Measurements from ENCODE around the gene DTNB. TPM values are rescaled to one million over a fixed set of nuclear protein-coding genes. Genes with fewer than 3 reads are reported as not detected.
"Not testable (repeated sequence)": the region's sequence is repeated elsewhere in the genome, so short reads cannot be mapped to it uniquely, and the experiment has no call there.

DTNB gene
- total RNA-seq (2014; rRNA removed; shearing (Covaris generic)), result 7.7 and 11.1 TPM in 2 replicates

DNA sequence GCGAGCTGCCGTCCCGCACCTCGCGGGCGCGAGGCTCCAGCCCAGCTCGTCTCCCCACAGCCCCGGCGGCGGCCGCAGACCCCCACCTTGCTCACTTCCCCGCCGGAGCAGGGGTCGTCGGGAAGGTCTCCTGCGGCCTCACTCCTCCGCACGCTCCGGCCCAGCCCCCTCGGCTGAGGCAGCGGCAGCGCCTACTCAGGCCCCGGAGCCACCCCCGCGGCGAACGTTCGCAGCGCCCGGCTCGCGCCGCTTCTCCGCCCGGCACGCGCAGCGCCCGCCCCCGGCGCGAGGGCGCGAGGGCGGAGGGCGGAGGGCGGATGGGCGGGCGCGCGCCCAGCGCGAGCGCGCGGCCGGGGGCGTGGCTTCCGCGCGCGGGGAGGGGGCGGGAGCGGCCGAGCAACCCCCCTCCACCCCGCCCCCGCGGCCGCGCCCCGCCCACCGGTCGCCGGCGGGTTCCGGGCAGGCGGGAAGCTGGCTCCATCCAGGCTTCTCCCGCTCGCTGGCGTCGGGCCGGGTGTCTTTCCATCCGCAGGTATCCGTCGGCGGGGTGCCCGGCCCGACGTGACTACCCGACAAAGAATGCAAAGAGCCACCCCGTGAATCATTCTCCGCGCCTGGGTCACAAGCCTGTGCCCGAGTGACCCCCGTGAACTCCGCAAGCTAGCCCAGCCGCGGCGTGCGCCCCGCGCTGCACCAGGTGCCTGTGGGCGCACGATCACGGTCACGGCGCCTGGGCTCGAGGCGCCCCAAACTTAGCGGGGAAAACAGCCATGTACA lies at the start of gene DTNB:
TSS of gene DTNB (minus strand) at position 278 of the 777 bp plus-strand sequence. CDS start 20,917 bp downstream, outside the sequence.
- DNase-seq (ENCODE audit: low spot score), result peak; percentile 70

DNA sequence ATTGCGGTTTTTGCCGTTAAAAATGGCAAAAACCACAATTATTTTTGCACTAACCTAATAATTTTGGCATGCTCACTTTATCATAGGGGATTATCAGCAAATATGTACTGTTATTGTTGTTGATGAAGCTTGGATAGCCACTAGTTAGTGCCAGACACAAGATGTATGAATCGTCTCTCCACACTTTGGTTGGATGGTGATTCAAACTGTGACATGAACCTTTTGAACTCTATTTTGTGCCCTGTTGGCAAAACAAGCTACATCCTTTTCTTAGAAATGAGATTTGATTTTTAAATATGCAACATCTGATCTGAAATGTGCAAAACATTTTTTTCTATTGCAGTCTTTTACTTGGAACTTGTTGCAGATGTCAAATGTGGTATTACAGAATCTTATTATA lies 48.8 kb upstream of the DTNB start:
- no peak for DNase-seq (ENCODE audit: low spot score)

- DNase-seq (ENCODE audit: low spot score), result no peak
Observed at GRCh38 chr2:25720575-25720974, 47.2 kb upstream of the DTNB start.

- DNase-seq (ENCODE audit: low spot score), result peak; percentile 21
Observed at GRCh38 chr2:25714740-25715139, 41.4 kb upstream of the DTNB start.

DNA sequence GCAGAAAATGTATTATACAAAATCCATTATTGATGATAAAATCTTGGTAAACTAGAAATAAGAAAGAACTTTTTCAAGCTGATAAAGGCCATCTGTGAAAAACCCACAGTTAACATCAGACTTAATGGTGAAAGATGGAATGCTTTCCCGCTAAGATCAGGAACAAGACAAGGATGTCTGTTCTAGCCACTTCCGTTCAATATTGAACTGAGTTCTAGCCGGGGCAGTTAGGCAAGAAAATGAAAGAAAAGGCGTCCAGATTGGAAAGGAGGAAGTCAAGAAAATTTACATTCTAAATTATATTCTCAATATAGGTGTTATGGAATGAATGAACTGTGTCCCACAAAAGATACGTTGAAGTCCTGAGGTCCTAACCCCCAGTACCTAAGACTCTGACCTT lies 39.1 kb upstream of the DTNB start:
- no peak for DNase-seq (ENCODE audit: low spot score)

- no peak for DNase-seq (ENCODE audit: low spot score)
Observed at GRCh38 chr2:25711675-25712354, 38.4 kb upstream of the DTNB start.

GRCh38 chr2:25710750-25711149 lies 37.4 kb upstream of the DTNB start:
- DNase-seq (ENCODE audit: low spot score), result no peak

- DNase-seq (ENCODE audit: low spot score), result no peak
Observed at GRCh38 chr2:25709349-25709748, 36.0 kb upstream of the DTNB start.

- no peak for DNase-seq (ENCODE audit: low spot score)
Observed at GRCh38 chr2:25707927-25708590, 34.7 kb upstream of the DTNB start.

DNA sequence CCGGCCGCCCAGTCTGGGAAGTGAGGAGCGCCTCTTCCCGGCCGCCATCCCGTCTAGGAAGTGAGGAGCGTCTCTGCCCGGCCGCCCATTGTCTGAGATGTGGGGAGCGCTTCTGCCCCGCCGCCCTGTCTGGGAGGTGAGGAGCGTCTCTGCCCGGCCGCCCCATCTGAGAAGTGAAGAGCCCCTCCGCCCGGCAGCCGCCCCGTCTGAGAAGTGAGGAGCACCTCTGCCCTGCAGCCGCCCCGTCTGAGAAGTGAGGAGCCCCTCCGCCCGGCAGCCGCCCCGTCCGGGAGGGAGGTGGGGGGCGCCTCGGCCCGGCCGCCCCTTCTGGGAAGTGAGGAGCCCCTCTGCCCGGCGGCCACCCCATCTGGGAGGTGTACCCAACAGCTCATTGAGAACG lies 32.2 kb upstream of the DTNB start:
- DNase-seq (ENCODE audit: low spot score), result not testable (repeated sequence)

GRCh38 chr2:25701801-25702200 lies 28.4 kb upstream of the DTNB start:
- DNase-seq (ENCODE audit: low spot score), result no peak

DNA sequence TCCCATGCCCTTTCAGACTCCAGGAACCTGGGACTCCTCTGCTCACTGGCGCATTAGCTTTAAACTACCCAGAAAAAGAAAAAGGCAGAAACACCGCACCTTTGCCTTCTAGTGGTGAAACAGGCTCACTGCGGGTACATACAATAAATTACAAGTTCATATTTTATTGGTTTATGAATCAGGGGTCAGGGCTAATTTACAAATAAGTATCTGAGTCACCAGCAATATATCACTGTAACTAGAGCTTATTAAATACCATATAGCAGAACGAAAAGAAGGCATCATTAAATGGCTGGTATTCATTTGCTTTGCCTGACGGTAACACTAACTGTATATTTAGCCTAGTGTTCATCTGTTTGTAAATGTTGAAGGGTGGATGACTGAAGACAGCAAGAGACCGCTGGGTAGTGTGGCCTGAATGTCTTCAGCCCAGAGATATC lies 26.9 kb upstream of the DTNB start:
- peak; percentile 77 for DNase-seq (ENCODE audit: low spot score)

DNA sequence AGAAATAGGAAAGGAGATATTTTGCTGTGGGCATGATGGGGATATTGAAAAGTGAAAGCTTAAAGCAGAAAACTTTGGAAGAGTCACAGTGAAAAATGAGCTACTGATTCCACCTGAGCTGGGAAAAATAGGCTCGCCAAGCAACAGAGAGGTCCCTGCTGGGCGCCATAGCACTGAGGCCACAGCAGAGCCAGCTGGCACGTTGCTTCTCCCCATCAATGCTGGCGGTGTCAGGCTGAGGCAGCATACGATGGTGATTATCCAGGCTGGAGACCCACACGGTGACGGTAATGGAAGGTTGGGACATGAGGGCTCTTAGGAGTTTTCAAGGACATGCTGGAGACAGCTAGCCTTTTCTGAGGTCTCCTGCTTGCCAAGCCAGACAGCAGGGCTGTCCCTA lies 25.8 kb upstream of the DTNB start:
- DNase-seq (ENCODE audit: low spot score), result no peak

DNA sequence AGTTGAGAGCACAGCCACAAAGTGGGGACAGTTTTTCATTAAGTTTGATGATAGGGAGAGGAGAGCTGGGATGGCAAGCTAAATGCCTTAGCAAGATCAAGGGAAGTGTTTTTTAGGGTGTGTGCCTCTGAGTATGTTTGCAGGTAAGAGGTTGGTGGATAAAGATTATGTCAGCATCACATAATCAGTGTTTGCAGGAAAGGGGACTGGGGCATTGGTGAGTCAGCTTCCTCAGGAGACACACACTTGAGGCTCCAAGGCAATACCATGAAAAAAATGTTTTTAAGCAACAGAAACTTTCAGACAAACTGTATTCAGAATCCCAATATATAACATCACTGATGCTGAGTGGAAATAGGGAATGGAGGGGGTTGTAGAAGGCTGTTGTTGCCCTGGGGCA lies 25.4 kb upstream of the DTNB start:
- DNase-seq (ENCODE audit: low spot score), result peak; percentile 68

DNA sequence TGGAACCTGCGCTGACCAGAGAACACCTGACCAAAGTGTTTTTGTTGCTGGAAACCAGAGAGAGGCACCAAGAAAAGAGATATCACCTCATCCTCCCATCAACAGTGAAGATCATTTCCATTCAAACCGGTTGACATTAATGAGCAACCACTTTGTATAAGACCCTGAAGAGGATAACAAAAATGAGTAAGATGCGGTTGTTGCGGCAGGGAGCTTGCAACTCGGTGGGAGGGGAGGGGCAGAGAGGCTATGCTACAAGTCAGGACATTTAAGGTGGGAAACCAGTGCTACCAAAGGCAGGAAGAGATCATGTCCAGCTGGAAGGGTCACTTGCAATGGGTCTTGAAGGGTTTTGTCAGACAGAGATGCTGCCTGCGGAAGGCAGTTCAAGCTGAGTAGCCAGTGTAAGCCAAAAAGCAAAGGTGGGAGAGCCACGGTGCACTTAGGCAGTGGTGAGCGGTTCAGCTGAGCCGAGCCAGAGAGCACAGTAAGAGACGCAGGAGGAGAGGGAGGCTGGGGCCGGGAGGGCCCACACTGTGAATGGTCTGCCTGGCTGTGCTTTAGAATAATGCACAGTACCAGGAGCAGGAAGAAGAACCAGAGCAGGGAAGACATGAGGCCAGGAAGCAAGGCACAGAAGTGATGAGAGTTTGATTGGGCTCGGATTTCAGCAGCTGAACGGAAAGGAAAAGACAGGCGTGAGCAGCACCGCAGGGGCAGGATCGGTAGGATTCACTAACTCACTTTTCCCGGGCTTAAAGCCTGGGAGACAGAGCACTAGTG lies 24.4 kb upstream of the DTNB start:
- no peak for DNase-seq (ENCODE audit: low spot score)

DNA sequence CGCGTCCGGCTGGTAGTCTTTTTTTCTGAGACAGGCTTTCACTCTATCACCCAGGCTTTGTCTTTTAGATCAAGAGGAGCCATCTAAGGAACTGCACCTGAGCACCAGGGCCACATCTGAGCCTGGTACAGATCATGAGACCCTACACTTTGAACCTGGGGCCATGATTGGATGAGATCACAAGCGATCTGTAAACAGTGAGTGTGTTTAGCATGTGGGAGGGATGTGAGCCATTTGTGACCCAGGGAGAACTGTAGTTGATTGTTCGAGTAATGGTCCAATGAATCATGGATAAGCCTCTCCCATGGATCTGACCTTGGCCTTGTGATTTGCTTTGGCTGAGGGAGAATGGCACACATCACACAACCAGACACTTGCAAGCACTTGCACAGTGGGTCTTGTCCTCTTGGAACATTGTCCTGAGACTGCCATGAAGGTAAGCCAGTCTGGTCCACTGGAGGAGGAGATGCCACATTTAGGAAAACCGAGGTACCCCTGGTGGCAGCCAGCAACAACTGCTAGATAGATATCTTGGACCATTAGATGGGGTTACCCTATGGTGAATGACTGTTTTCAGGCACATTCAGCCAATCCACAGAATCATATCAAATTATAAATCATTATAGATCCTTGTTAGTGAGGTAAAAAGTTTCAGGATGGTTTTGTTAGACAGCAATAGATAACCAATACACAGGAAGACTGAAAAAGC lies 19.5 kb upstream of the DTNB start:
- no peak for DNase-seq (ENCODE audit: low spot score)

GRCh38 chr2:25692143-25692542 lies 18.8 kb upstream of the DTNB start:
- DNase-seq (ENCODE audit: low spot score), result no peak

GRCh38 chr2:25690058-25690457 lies 16.7 kb upstream of the DTNB start:
- DNase-seq (ENCODE audit: low spot score), result peak; percentile 64

- no peak for DNase-seq (ENCODE audit: low spot score)
Observed at GRCh38 chr2:25688236-25688635, 14.9 kb upstream of the DTNB start.

DNA sequence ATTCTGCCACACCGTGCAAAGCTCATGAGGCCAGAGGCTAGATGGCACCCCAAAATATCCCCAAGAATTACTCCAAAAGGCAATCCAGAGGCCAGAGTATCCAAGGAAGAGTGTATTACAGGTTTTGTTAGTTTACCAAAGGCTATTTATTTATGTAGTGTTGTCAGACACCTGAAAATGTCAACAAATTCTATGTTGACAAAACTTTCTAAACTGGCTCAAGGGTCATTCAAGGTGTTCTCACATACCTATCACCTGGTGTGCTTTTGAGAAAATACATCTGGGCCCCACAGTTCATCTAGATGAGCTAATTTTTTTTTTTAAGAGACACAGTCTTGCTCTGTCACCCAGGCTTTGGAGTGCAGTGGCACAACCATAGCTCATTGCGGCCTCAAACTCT lies 12.4 kb upstream of the DTNB start:
- DNase-seq (ENCODE audit: low spot score), result no peak

Data from A172 (cell line).